Liver (tissue), 9 donors: ENCODE data around the gene ZNHIT2. TPM values are rescaled to one million over a fixed set of nuclear protein-coding genes. Genes with fewer than 3 reads are reported as not detected.

Experiments
- DNase-seq: peaks from one replicate; pipeline ENCODE4 v3.0.0-alpha.2; 2017; ENCODE audit warnings: low spot score
- H3K27ac ChIP-seq, 2 donors: one replicate each; pipeline ENCODE4 v1.7.0; 2013; ENCODE audit warnings: inconsistent platforms in 2 of 2, low read length in 2 of 2, control low read depth in 1 of 2, low read depth in 1 of 2, mild to moderate bottlenecking in 1 of 2
- H3K27me3 ChIP-seq, 4 donors: one replicate each; pipeline versions ENCODE4 v1.6.1 to v1.7.0; 2013; ENCODE audit warnings: low read length in 3 of 4, inconsistent platforms in 1 of 4, mild to moderate bottlenecking in 1 of 4, moderate library complexity in 1 of 4; ENCODE audit not compliant: control insufficient read depth in 4 of 4, insufficient read depth in 4 of 4
- H3K36me3 ChIP-seq, 4 donors: one replicate each; pipeline versions ENCODE4 v1.6.1 to v1.7.0; 2013; ENCODE audit warnings: low read length in 3 of 4, mild to moderate bottlenecking in 3 of 4, low read depth in 1 of 4, moderate library complexity in 1 of 4; ENCODE audit not compliant: control insufficient read depth in 4 of 4, insufficient read depth in 3 of 4
- H3K4me1 ChIP-seq, 4 donors: one replicate each; pipeline versions ENCODE4 v1.6.1 to v1.7.0; 2013; ENCODE audit warnings: low read length in 3 of 4, mild to moderate bottlenecking in 3 of 4, moderate library complexity in 1 of 4; ENCODE audit not compliant: control insufficient read depth in 4 of 4, insufficient read depth in 4 of 4
- H3K4me3 ChIP-seq, 3 donors: one replicate each; pipeline versions ENCODE4 v1.6.1 to v1.7.0; 2013; ENCODE audit warnings: low read length in 3 of 3, control low read depth in 1 of 3, low read depth in 1 of 3, mild to moderate bottlenecking in 1 of 3
- H3K9ac ChIP-seq, 2 donors: one replicate each; pipeline ENCODE4 v1.7.0; 2013; ENCODE audit warnings: low read length in 2 of 2, mild to moderate bottlenecking in 2 of 2, moderate library complexity in 2 of 2, control low read depth in 1 of 2, low read depth in 1 of 2
- H3K9me3 ChIP-seq, 4 donors: one replicate each; pipeline versions ENCODE4 v1.6.1 to v1.7.0; 2013; ENCODE audit warnings: low read length in 3 of 4; ENCODE audit not compliant: control insufficient read depth in 4 of 4
- CTCF ChIP-seq: fragments of 150-350 bp; IDR thresholded peaks from 2 replicates; pipeline ENCODE4 v1.5.1; 2017; ENCODE audit warnings: improper control_type of control experiment, low read depth, low read length; ENCODE audit not compliant: missing input control
- EGR1 ChIP-seq, 2 donors: IDR thresholded peaks; 2 replicates each; pipeline ENCODE4 v1.6.1; 2016 to 2018; ENCODE audit warnings: antibody characterized with exemption in 2 of 2, low read depth in 2 of 2
- FOXA1 ChIP-seq: IDR thresholded peaks from 2 replicates; pipeline ENCODE4 v1.6.1; 2016; ENCODE audit warnings: antibody characterized with exemption
- FOXA2 ChIP-seq: IDR thresholded peaks from 2 replicates; pipeline ENCODE4 v1.6.1; 2016; ENCODE audit warnings: antibody characterized with exemption
- GABPA ChIP-seq, 2 donors: IDR thresholded peaks in 1 of 2; conservative IDR thresholded peaks in 1 of 2; 2 replicates each; pipeline ENCODE4 v1.6.1; 2016; ENCODE audit warnings: antibody characterized with exemption in 2 of 2, mild to moderate bottlenecking in 1 of 2, moderate library complexity in 1 of 2
- HNF4A ChIP-seq, 2 donors: conservative IDR thresholded peaks; 2 replicates each; pipeline ENCODE4 v1.6.1; 2016; ENCODE audit warnings: antibody characterized with exemption in 2 of 2, mild to moderate bottlenecking in 2 of 2
- HNF4G ChIP-seq: IDR thresholded peaks from 2 replicates; pipeline ENCODE4 v1.6.1; 2016; ENCODE audit warnings: antibody characterized with exemption
- JUND ChIP-seq, 2 donors: IDR thresholded peaks; 2 replicates each; pipeline ENCODE4 v1.6.1; 2016; ENCODE audit warnings: antibody characterized with exemption in 2 of 2
- MAX ChIP-seq: IDR thresholded peaks from 2 replicates; pipeline ENCODE4 v1.6.1; 2016; ENCODE audit warnings: antibody characterized with exemption
- NR2F2 ChIP-seq: IDR thresholded peaks from 2 replicates; pipeline ENCODE4 v1.6.1; 2016; ENCODE audit warnings: antibody characterized with exemption
- RAD21 ChIP-seq, 2 donors: IDR thresholded peaks; 2 replicates each; pipeline ENCODE4 v1.6.1; 2016; ENCODE audit warnings: antibody characterized with exemption in 2 of 2, mild to moderate bottlenecking in 2 of 2
- REST ChIP-seq: IDR thresholded peaks from 2 replicates; pipeline ENCODE4 v1.6.1; 2016; ENCODE audit warnings: antibody characterized with exemption, mild to moderate bottlenecking
- RXRA ChIP-seq, 2 donors: IDR thresholded peaks; 2 replicates each; pipeline ENCODE4 v1.6.1; 2017 to 2018; ENCODE audit warnings: antibody characterized with exemption in 2 of 2, mild to moderate bottlenecking in 1 of 2
- TAF1 ChIP-seq: conservative IDR thresholded peaks from 2 replicates; pipeline ENCODE4 v1.6.1; 2016; ENCODE audit warnings: antibody characterized with exemption, mild to moderate bottlenecking
- YY1 ChIP-seq: IDR thresholded peaks from 2 replicates; pipeline ENCODE4 v1.6.1; 2016; ENCODE audit warnings: antibody characterized with exemption, mild to moderate bottlenecking
- WGBS: extraction: QIAGEN DNeasy Blood & Tissue Kit; methylation state at CpG from one replicate; pipeline ENCODE4 v1.1.7; 2013; 5-methylcytosine and 5-hydroxymethylcytosine counted together
- polyA plus RNA-seq, 2 donors: library from polyadenylated mRNA; stranded (reverse) in 1 of 2; unstranded in 1 of 2; fragments of 200-250 nt in 1 of 2; fragments of >200 nt in 1 of 2; fragmentation: Nextera tagmentation in 1 of 2; extraction: Ambion mirVana in 1 of 2; gene quantifications; one replicate each; pipeline versions ENCODE4 v1.2.1 to v1.2.3, GENCODE V29; 2013 to 2015
- total RNA-seq, 2 donors: library from RNA; depleted of rRNA; stranded (reverse); fragments of >200 nt; gene quantifications; one replicate each; pipeline ENCODE4 v1.2.3, GENCODE V29; 2014
- TF ChIP-seq, protein P1 (sequence below): IDR thresholded peaks from 2 replicates; pipeline ENCODE4 v1.6.1; 2016; ENCODE audit warnings: antibody characterized with exemption
- TF ChIP-seq, protein P2 (sequence below): IDR thresholded peaks from 2 replicates; pipeline ENCODE4 v1.6.1; 2016; ENCODE audit warnings: antibody characterized with exemption
- donor health status: healthy.
- donor health status: healthy.
- donor health status: healthy.
- donor health status: healthy.
- donor health status: healthy.

The ZNHIT2 gene
- total and polyA plus RNA-seq, 4 donors = 2.2 to 13.9 (median 6.1) TPM

DNA sequence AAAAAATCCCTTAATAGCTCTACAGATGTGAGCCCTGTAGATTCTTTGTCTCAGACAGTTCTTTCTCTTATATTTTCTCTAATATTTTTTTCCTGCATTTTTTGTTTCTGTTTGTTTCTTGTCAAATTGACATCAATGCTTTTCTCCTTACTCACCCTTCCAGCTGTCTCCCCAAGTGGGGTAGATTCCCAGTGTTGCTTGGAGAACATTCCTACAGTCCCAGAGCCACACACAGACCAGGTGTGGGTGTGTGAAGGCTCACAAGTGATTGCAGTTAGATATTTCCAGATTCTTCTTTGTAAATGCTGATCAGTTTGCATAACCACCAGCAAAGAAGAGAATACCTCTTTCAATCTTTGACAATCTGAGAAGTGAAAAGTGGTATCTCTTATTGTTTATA lies 14.0 kb downstream of the ZNHIT2 start:
- DNase-seq = no peak
- no peaks in the 10 kb centered on the region for H3K9me3 ChIP-seq
- H3K27me3 ChIP-seq = no peaks in the 10 kb centered on the region
- no peak overlapping the region for H3K27ac ChIP-seq
- no peak overlapping the region for H3K4me3 ChIP-seq
- TF ChIP-seq REST = no peak
- TF ChIP-seq, protein P1, sequence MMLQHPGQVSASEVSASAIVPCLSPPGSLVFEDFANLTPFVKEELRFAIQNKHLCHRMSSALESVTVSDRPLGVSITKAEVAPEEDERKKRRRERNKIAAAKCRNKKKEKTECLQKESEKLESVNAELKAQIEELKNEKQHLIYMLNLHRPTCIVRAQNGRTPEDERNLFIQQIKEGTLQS = no peak
- no peak for TF ChIP-seq YY1
- TF ChIP-seq FOXA2 = no peak
- no peak for TF ChIP-seq NR2F2
- TF ChIP-seq RAD21 (IDR thresholded peaks at IDR 0.05) = no peak
- no peak for TF ChIP-seq CTCF
- TF ChIP-seq GABPA (IDR thresholded peaks at IDR 0.05 in 1 of 2, conservative IDR thresholded peaks at IDR 0.05 in 1 of 2) = no peak
- no peak for TF ChIP-seq JUND (IDR thresholded peaks at IDR 0.05)
- TF ChIP-seq, protein P2, sequence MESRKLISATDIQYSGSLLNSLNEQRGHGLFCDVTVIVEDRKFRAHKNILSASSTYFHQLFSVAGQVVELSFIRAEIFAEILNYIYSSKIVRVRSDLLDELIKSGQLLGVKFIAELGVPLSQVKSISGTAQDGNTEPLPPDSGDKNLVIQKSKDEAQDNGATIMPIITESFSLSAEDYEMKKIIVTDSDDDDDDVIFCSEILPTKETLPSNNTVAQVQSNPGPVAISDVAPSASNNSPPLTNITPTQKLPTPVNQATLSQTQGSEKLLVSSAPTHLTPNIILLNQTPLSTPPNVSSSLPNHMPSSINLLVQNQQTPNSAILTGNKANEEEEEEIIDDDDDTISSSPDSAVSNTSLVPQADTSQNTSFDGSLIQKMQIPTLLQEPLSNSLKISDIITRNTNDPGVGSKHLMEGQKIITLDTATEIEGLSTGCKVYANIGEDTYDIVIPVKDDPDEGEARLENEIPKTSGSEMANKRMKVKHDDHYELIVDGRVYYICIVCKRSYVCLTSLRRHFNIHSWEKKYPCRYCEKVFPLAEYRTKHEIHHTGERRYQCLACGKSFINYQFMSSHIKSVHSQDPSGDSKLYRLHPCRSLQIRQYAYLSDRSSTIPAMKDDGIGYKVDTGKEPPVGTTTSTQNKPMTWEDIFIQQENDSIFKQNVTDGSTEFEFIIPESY = no peak
- no peak for TF ChIP-seq MAX
- peaks cover 10 to 39% (median 26%) of the 10 kb centered on the region in 4 donors for H3K4me1 ChIP-seq
- H3K9ac ChIP-seq = no peak overlapping the region
- H3K36me3 ChIP-seq = peaks cover 0 to 8% (median 4%) of the 10 kb centered on the region in 4 donors

DNA sequence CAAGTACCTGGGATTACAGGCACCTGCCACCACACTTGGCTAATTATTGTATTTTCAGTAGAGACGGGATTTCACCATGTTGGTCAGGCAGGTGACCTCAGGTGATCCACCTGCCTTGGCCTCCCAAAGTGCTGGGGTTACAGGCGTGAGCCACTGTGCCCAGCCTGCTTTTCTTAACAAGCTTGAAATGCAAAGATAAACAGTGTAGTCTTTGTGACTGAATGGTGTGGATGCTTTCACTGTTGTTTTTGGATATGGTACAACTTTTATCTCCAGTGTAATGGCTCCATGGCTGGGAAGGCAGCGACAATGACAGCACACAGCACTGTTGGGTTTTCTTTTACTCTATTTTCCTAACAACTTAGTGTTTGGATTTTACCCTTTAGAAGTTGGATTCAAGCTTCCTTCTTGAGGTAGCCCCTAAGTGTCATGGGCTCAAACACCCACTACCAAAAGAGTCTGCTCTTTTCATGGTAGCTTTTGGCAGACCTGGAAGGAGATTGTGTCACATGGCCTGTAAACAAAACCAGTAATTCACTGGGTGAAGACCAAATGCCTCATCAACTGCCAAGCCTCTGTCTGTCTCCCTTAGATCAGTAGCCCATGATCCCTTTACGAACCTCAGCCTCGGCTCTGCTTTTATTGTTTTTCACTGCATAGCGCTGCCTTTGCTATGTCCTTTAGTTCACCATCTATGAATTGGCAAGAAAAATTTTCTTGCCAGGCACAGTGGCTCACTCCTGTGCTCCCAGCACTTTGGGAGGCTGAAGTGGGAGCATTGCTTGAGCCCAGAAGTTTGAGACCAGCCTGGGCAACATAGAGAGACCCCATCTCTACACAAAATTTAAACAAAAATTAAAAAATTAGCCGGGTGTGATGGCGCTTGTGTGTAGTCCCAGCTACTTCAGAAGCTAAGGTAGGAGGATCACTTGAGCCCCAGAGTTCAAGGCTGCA lies 15.1 kb downstream of the ZNHIT2 start:
- H3K36me3 ChIP-seq = peaks cover 0 to 6% (median 2%) of the 10 kb centered on the region in 4 donors
- no peak for DNase-seq
- no peak overlapping the region for H3K9ac ChIP-seq
- WGBS = 50% methylated on average over 8 of the region's 8 CpGs
- H3K27ac ChIP-seq = peak overlapping the region; percentile 66 to 81
- H3K27me3 ChIP-seq = no peaks in the 10 kb centered on the region
- H3K9me3 ChIP-seq = no peaks in the 10 kb centered on the region
- no peak overlapping the region for H3K4me3 ChIP-seq
- H3K4me1 ChIP-seq = peaks cover 10 to 40% (median 28%) of the 10 kb centered on the region in 4 donors
- no peak for TF ChIP-seq HNF4G
- TF ChIP-seq FOXA1 = peak; percentile 61
- TF ChIP-seq FOXA2 = peak; percentile 76
- TF ChIP-seq CTCF = no peak
- peak; percentile 87 to 88 for TF ChIP-seq RXRA (IDR thresholded peaks at IDR 0.05)
- TF ChIP-seq, protein P2 = peak; percentile 55
- peak in 1 of 2 donors; percentile 31 for TF ChIP-seq JUND (IDR thresholded peaks at IDR 0.05)
- TF ChIP-seq EGR1 (IDR thresholded peaks at IDR 0.05; ENCODE audit: low read depth in 2 of 2) = no peak
- peak; percentile 35 to 47 for TF ChIP-seq HNF4A (conservative IDR thresholded peaks at IDR 0.05)
- no peak for TF ChIP-seq TAF1
